Measurements from ENCODE around the gene WNK3. TPM values are rescaled to one million over a fixed set of nuclear protein-coding genes. Genes with fewer than 3 reads are reported as not detected.
"Not testable (repeated sequence)": the region's sequence is repeated elsewhere in the genome, so short reads cannot be mapped to it uniquely, and the experiment has no call there.

WNK3 gene
- 3.1 TPM for total RNA-seq

- DNase-seq = peak; percentile 73
Observed at GRCh38 chrX:54357414-54358377, at the start of gene WNK3. TSS of gene WNK3 (minus strand) at chrX:54358046.

GRCh38 chrX:54407266-54407665 lies 49.4 kb upstream of the WNK3 start:
- no peak for DNase-seq

- no peak for DNase-seq
Observed at GRCh38 chrX:54397113-54397512, 39.3 kb upstream of the WNK3 start.

- no peak for DNase-seq
Observed at GRCh38 chrX:54386314-54386713, 28.5 kb upstream of the WNK3 start.

GRCh38 chrX:54384661-54385060 lies 26.8 kb upstream of the WNK3 start:
- not testable (repeated sequence) for DNase-seq

GRCh38 chrX:54359408-54359807 lies 1.6 kb upstream of the WNK3 start:
- DNase-seq = no peak

GRCh38 chrX:54358424-54359211 lies 772 bp upstream of the WNK3 start:
- peak; percentile 49 for DNase-seq

GRCh38 chrX:54352677-54353076 lies 5.2 kb downstream of the WNK3 start:
- DNase-seq = no peak

- DNase-seq = not testable (repeated sequence)
Observed at GRCh38 chrX:54337383-54337782, 20.5 kb downstream of the WNK3 start.

- no peak for DNase-seq
Observed at GRCh38 chrX:54325077-54325476, 32.8 kb downstream of the WNK3 start.

GRCh38 chrX:54320067-54320466 lies 37.8 kb downstream of the WNK3 start:
- DNase-seq = no peak

- no peak for DNase-seq
Observed at GRCh38 chrX:54306379-54306778, 51.5 kb downstream of the WNK3 start.

- DNase-seq = no peak
Observed at GRCh38 chrX:54301516-54301915, 56.3 kb downstream of the WNK3 start.

GRCh38 chrX:54294306-54294705 lies 63.5 kb downstream of the WNK3 start:
- no peak for DNase-seq

GRCh38 chrX:54292755-54293154 lies 65.1 kb downstream of the WNK3 start:
- no peak for DNase-seq

- DNase-seq = no peak
Observed at GRCh38 chrX:54291758-54292157, 66.1 kb downstream of the WNK3 start.

- DNase-seq = no peak
Observed at GRCh38 chrX:54288968-54289367, 68.9 kb downstream of the WNK3 start.

GRCh38 chrX:54288277-54288676 lies 69.6 kb downstream of the WNK3 start:
- DNase-seq = no peak

- DNase-seq = no peak
Observed at GRCh38 chrX:54281676-54282075, 76.2 kb downstream of the WNK3 start.

- no peak for DNase-seq
Observed at GRCh38 chrX:54280466-54280865, 77.4 kb downstream of the WNK3 start.

- DNase-seq = no peak
Observed at GRCh38 chrX:54271664-54272063, 86.2 kb downstream of the WNK3 start.

GRCh38 chrX:54248309-54248708 lies 109.5 kb downstream of the WNK3 start:
- DNase-seq = no peak

- DNase-seq = no peak
Observed at GRCh38 chrX:54246866-54247265, 111.0 kb downstream of the WNK3 start.

Measured in skin of body (tissue), 2 donors.